RWPE2 (cell line): ENCODE measurements around the gene ZNF823.

Source experiments
- ATAC-seq: fragments of 200-7000 bp; cut with Tn5 transposase; 3 replicates; pipeline ENCODE4 v1.9.1; 2021; ENCODE audit warnings: low read depth
- DNase-seq: peaks from one replicate; pipeline ENCODE4 v3.0.0-alpha.2; 2020; ENCODE audit warnings: low spot score
- H3K27ac ChIP-seq: fragments of 450-650 bp; 2 replicates; pipeline ENCODE4 v1.5.1; 2017; ENCODE audit warnings: mild to moderate bottlenecking; ENCODE audit not compliant: poor library complexity, severe bottlenecking
- H3K27me3 ChIP-seq: fragments of 250-450 bp; sonication (Bioruptor Pico); 2 replicates; pipeline ENCODE4 v1.5.1; 2021; ENCODE audit warnings: mild to moderate bottlenecking, moderate library complexity; ENCODE audit not compliant: insufficient read depth, poor library complexity, severe bottlenecking
- H3K36me3 ChIP-seq: fragments of 250-450 bp; sonication (Bioruptor Pico); 2 replicates; pipeline ENCODE4 v1.5.1; 2020; ENCODE audit warnings: low read depth, mild to moderate bottlenecking, moderate library complexity
- H3K4me1 ChIP-seq: fragments of 250-450 bp; sonication (Bioruptor Pico); 2 replicates; pipeline ENCODE4 v1.5.1; 2021; ENCODE audit warnings: mild to moderate bottlenecking, moderate library complexity; ENCODE audit not compliant: insufficient read depth, poor library complexity, severe bottlenecking
- H3K4me3 ChIP-seq: fragments of 250-450 bp; sonication (Bioruptor Pico); 2 replicates; pipeline ENCODE4 v1.5.1; 2021; ENCODE audit warnings: mild to moderate bottlenecking, moderate library complexity; ENCODE audit not compliant: severe bottlenecking
- H3K9me3 ChIP-seq: fragments of 250-450 bp; sonication (Bioruptor Pico); 2 replicates; pipeline ENCODE4 v1.5.1; 2021; ENCODE audit warnings: mild to moderate bottlenecking, moderate library complexity; ENCODE audit not compliant: severe bottlenecking
- TF ChIP-seq, protein P1 (sequence below): fragments of 450-650 bp; IDR thresholded peaks from one replicate; pipeline ENCODE4 v1.5.1; 2017; ENCODE audit warnings: mild to moderate bottlenecking, moderate library complexity; ENCODE audit not compliant: poor library complexity, severe bottlenecking

The ZNF823 gene

DNA sequence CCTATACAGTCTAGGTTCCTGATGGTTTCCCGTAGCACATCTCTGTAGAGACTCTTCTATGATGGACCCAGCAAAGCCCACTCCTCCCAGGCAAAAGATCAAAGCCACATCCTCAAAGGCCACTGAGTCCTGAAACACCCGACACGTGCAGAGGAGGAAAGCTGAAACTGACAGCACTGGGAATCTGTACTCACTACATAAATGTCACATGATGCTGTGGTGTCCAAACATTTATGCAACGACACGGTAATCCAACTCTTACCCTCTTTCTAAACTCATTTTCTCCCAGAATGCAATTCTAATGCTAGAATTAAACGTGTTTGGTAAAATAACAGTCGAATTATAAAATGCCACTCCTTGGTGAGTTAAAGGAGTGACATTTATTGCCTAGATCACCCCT lies 21.1 kb upstream of the ZNF823 start:
- H3K27me3 ChIP-seq = no peaks in the 10 kb centered on the region
- H3K4me1 ChIP-seq = no peaks in the 10 kb centered on the region
- H3K9me3 ChIP-seq = peaks cover 4% of the 10 kb centered on the region
- TF ChIP-seq, protein P1, sequence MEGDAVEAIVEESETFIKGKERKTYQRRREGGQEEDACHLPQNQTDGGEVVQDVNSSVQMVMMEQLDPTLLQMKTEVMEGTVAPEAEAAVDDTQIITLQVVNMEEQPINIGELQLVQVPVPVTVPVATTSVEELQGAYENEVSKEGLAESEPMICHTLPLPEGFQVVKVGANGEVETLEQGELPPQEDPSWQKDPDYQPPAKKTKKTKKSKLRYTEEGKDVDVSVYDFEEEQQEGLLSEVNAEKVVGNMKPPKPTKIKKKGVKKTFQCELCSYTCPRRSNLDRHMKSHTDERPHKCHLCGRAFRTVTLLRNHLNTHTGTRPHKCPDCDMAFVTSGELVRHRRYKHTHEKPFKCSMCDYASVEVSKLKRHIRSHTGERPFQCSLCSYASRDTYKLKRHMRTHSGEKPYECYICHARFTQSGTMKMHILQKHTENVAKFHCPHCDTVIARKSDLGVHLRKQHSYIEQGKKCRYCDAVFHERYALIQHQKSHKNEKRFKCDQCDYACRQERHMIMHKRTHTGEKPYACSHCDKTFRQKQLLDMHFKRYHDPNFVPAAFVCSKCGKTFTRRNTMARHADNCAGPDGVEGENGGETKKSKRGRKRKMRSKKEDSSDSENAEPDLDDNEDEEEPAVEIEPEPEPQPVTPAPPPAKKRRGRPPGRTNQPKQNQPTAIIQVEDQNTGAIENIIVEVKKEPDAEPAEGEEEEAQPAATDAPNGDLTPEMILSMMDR = no peak
- no peaks in the 10 kb centered on the region for H3K36me3 ChIP-seq
- ATAC-seq (no peak), DNase-seq (no peak)
- no peak overlapping the region for H3K27ac ChIP-seq
- no peak overlapping the region for H3K4me3 ChIP-seq

DNA sequence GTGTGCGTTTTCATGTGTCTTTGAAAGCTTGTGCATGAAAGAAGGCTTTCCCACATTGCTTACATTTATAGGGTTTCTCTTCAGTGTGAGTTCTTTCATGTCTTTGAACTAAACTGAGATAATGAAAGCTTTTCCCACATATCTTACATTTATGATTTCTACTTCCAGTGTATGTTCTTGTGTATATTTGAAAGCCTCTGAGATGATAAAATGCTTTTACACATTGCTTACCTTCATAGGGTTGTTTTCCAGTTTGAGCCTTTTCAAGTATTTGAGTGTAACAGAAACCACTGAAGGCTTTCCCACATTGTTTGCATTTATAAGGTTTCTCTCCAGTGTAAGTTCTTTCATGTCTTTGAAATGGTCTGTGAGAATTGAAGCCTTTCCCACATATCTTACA lies 18.2 kb upstream of the ZNF823 start:
- no peaks in the 10 kb centered on the region for H3K4me1 ChIP-seq
- H3K4me3 ChIP-seq = no peak overlapping the region
- H3K36me3 ChIP-seq = no peaks in the 10 kb centered on the region
- H3K27me3 ChIP-seq = no peaks in the 10 kb centered on the region
- TF ChIP-seq, protein P1 = no peak
- peaks cover 6% of the 10 kb centered on the region for H3K9me3 ChIP-seq
- ATAC-seq (no peak), DNase-seq (no peak)
- no peak overlapping the region for H3K27ac ChIP-seq

DNA sequence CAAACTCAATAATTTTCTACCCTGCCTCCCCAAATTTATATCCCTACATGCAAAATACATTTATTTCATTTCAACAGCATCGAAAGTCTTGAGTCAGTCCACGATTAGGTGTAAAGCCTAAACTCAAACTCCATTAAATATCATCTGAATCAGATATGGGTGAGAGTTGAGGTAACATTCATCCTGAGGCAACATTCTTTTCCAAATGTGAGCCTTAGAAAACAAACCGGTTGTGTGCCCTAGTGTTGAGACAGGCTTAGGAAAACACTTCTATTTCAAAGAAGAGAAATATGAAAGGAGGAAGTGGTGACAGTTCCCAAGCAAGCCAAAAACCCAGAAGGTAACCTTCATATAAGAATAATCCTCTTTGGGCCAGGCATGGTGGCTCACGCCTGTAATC lies 15.9 kb upstream of the ZNF823 start:
- no peaks in the 10 kb centered on the region for H3K36me3 ChIP-seq
- DNase-seq = no peak
- ATAC-seq = no peak
- H3K9me3 ChIP-seq = peaks cover 10% of the 10 kb centered on the region
- H3K27me3 ChIP-seq = no peaks in the 10 kb centered on the region
- H3K27ac ChIP-seq = no peak overlapping the region
- no peak overlapping the region for H3K4me3 ChIP-seq
- TF ChIP-seq, protein P1 = no peak
- no peaks in the 10 kb centered on the region for H3K4me1 ChIP-seq

DNA sequence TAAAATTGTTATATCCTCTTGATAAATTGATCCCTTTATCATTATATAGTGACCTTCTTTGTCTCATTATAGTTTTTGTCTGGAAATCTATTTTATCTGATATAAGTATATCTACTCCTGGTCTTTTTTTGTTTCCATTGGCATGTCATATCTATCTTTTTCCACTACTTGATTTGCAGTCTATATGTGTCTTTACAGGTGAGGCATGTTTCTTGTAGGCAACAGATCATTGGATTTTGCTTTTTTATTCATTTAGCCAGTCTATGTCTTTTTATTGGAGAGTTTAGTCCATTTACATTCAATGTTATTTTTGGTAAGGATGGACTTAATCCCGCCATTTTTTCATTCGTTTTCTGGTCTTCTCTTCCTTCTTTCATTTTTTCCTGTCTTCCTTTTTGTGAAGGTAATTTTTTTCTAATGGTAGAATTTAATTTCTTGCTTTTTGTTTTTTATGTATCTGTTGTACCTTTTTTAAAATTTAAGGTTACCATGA lies 13.5 kb upstream of the ZNF823 start:
- H3K9me3 ChIP-seq = peaks cover 6% of the 10 kb centered on the region
- no peak for DNase-seq
- H3K36me3 ChIP-seq = no peaks in the 10 kb centered on the region
- no peak overlapping the region for H3K4me3 ChIP-seq
- no peak for ATAC-seq
- TF ChIP-seq, protein P1 = no peak
- no peaks in the 10 kb centered on the region for H3K4me1 ChIP-seq
- no peaks in the 10 kb centered on the region for H3K27me3 ChIP-seq
- H3K27ac ChIP-seq = no peak overlapping the region

DNA sequence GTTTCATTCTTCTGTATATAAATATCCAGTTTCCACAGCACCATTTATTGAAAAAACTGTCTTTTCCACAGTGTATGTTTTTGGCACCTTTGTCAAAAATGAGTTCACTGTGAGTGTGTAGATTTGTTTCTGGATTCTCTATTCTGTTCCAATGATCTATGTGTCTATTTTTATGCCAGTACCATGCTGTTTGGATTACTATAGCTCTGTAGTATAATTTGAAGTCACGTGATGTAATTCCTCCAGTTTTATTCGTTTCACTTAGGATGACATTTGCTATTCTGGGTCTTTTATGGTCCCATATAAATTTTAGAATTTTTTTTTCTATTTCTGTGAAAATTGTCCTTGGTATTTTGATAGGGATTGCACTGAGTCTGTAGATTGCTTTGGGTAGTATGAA lies 11.0 kb upstream of the ZNF823 start:
- no peak for ATAC-seq
- TF ChIP-seq, protein P1 = no peak
- Histone ChIP-seq H3K9me3 (peaks cover 6% of the 10 kb centered on the region), H3K36me3 (no peaks in the 10 kb centered on the region), H3K27me3 (no peaks in the 10 kb centered on the region), H3K27ac (no peak overlapping the region), H3K4me1 (no peaks in the 10 kb centered on the region), H3K4me3 (no peak overlapping the region)
- DNase-seq = no peak
